SJCRH30 (cell line): Measurements from ENCODE around the gene DNAJB2. TPM values are rescaled to one million over a fixed set of nuclear protein-coding genes. Genes with fewer than 3 reads are reported as not detected.

Source experiments
- DNase-seq, 2 experiments: peaks; one replicate each; pipeline ENCODE4 v3.0.0-alpha.2; 2015 to 2020
- H3K27ac ChIP-seq: fragments of 250-450 bp; sonication (Bioruptor Pico); 2 replicates; pipeline ENCODE4 v1.5.1; 2020; ENCODE audit warnings: mild to moderate bottlenecking, moderate library complexity
- H3K27me3 ChIP-seq: fragments of 250-450 bp; sonication (Bioruptor Pico); 2 replicates; pipeline ENCODE4 v1.5.1; 2020; ENCODE audit warnings: mild to moderate bottlenecking, moderate library complexity
- H3K36me3 ChIP-seq: fragments of 250-450 bp; sonication (Bioruptor Pico); 2 replicates; pipeline ENCODE4 v1.5.1; 2020; ENCODE audit warnings: mild to moderate bottlenecking, moderate library complexity
- H3K4me1 ChIP-seq: fragments of 250-450 bp; sonication (Bioruptor Pico); 2 replicates; pipeline ENCODE4 v1.5.1; 2020; ENCODE audit warnings: mild to moderate bottlenecking, moderate library complexity
- H3K4me3 ChIP-seq: fragments of 250-450 bp; sonication (Bioruptor Pico); 2 replicates; pipeline ENCODE4 v1.5.1; 2020; ENCODE audit warnings: mild to moderate bottlenecking, moderate library complexity
- H3K9me3 ChIP-seq: fragments of 250-450 bp; sonication (Bioruptor Pico); replicated peaks from 2 replicates; pipeline ENCODE4 v1.5.1; 2020; ENCODE audit warnings: mild to moderate bottlenecking, moderate library complexity
- total RNA-seq: library from RNA; depleted of rRNA; stranded (reverse); fragments of >200 nt; shearing (Covaris generic); gene quantifications from 2 replicates; pipeline ENCODE4 v1.2.3, GENCODE V29; 2014

Gene DNAJB2
- total RNA-seq, 1 experiment from 2014 or later, result 19.4 TPM

GRCh38 chr2:219271021-219271420, 8.1 kb upstream of the DNAJB2 start:
- no peak overlapping the region for H3K4me3 ChIP-seq
- H3K27me3 ChIP-seq, result no peaks in the 10 kb centered on the region
- no peak overlapping the region for H3K27ac ChIP-seq
- DNase-seq, result no peak
- H3K36me3 ChIP-seq, result no peaks in the 10 kb centered on the region
- H3K9me3 ChIP-seq, result no peaks in the 10 kb centered on the region
- H3K4me1 ChIP-seq, result no peaks in the 10 kb centered on the region; the same call in none of the 2 replicates

- Histone ChIP-seq H3K4me1 (no peaks in the 10 kb centered on the region; the same call in none of the 2 replicates), H3K27ac (no peak overlapping the region), H3K27me3 (no peaks in the 10 kb centered on the region), H3K36me3 (no peaks in the 10 kb centered on the region), H3K9me3 (no peaks in the 10 kb centered on the region), H3K4me3 (no peak overlapping the region)
- no peak for DNase-seq
These were observed 6.8 kb upstream of the DNAJB2 start for GRCh38 chr2:219272356-219272755.

DNA sequence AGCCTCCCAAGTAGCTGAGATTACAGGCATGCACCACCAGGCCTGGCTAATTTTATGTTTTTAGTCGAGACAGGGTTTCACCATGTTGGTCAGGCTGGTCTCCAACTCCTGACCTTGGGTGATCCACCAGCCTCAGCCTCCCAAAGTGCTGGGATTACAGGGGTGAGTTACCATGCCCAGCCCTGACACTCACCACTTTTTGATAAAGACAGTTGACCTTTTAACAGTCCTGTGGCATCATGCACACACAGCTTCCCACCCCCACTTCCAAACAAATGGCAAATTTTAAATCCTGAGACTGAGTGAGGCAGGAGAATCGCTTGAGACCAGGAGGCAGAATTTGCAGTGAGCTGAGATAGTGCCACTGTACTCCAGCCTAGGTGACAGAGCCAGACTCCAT, 6.2 kb upstream of the DNAJB2 start:
- Histone ChIP-seq H3K4me1 (peaks cover 3% of the 10 kb centered on the region), H3K9me3 (no peaks in the 10 kb centered on the region), H3K27me3 (no peaks in the 10 kb centered on the region), H3K27ac (no peak overlapping the region), H3K4me3 (no peak overlapping the region), H3K36me3 (no peaks in the 10 kb centered on the region)
- no peak for DNase-seq

- H3K4me3 ChIP-seq, result no peak overlapping the region
- no peaks in the 10 kb centered on the region for H3K27me3 ChIP-seq
- no peak for DNase-seq
- no peak overlapping the region for H3K27ac ChIP-seq
- H3K36me3 ChIP-seq, result no peaks in the 10 kb centered on the region
- peaks cover 9% of the 10 kb centered on the region for H3K4me1 ChIP-seq
- H3K9me3 ChIP-seq, result no peaks in the 10 kb centered on the region
These were observed 5.2 kb upstream of the DNAJB2 start for GRCh38 chr2:219273937-219274336.

DNA sequence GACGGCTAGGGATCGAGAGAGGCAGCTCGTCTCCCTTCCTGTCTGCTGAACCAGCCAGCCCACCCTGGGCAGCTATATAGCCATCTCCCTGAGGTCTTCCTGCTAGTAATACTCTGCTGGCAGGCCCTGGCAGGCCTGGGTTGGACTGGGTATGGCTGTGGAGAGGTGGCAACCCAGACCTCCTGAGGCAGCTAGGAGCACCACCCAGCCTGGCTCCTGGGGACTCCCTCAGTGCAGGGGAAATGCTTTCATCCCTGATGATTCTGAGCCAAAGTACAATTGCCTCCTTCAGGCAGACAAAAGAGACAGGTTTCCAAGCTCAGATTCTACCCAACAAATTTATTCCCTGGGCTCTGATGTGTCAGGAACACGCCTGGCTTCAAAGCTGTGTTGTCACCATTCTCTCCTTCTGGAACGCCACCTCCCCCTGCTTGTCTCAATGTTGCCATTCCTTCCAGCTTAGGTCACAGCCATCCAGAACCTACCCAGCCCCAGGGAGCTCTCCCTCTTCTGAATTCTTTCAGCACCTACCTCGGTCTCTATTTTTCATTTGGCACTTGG, 4.7 kb upstream of the DNAJB2 start:
- no peaks in the 10 kb centered on the region for H3K27me3 ChIP-seq
- no peak overlapping the region for H3K4me3 ChIP-seq
- H3K9me3 ChIP-seq, result no peaks in the 10 kb centered on the region
- no peaks in the 10 kb centered on the region for H3K36me3 ChIP-seq
- peak; percentile 18 to 28 for DNase-seq
- peaks cover 9% of the 10 kb centered on the region for H3K4me1 ChIP-seq
- H3K27ac ChIP-seq, result no peak overlapping the region

- peaks cover 15% of the 10 kb centered on the region for H3K4me1 ChIP-seq
- DNase-seq, result peak; percentile 67 to 85
- H3K4me3 ChIP-seq, result peak overlapping the region; percentile 27
- no peaks in the 10 kb centered on the region for H3K27me3 ChIP-seq
- no peaks in the 10 kb centered on the region for H3K9me3 ChIP-seq
- no peak overlapping the region for H3K27ac ChIP-seq
- H3K36me3 ChIP-seq, result no peaks in the 10 kb centered on the region
These were observed 1.2 kb upstream of the DNAJB2 start for GRCh38 chr2:219277703-219278654.

- no peaks in the 10 kb centered on the region for H3K36me3 ChIP-seq
- H3K4me3 ChIP-seq, result peak overlapping the region; percentile 68
- H3K27ac ChIP-seq, result peak overlapping the region; percentile 42; the same call in 1 of the 2 replicates
- H3K27me3 ChIP-seq, result no peaks in the 10 kb centered on the region
- peak in 1 of 2 experiments; percentile 9 for DNase-seq
- no peaks in the 10 kb centered on the region for H3K9me3 ChIP-seq
- peaks cover 15% of the 10 kb centered on the region for H3K4me1 ChIP-seq
These were observed 463 bp upstream of the DNAJB2 start for GRCh38 chr2:219278655-219279150.

DNA sequence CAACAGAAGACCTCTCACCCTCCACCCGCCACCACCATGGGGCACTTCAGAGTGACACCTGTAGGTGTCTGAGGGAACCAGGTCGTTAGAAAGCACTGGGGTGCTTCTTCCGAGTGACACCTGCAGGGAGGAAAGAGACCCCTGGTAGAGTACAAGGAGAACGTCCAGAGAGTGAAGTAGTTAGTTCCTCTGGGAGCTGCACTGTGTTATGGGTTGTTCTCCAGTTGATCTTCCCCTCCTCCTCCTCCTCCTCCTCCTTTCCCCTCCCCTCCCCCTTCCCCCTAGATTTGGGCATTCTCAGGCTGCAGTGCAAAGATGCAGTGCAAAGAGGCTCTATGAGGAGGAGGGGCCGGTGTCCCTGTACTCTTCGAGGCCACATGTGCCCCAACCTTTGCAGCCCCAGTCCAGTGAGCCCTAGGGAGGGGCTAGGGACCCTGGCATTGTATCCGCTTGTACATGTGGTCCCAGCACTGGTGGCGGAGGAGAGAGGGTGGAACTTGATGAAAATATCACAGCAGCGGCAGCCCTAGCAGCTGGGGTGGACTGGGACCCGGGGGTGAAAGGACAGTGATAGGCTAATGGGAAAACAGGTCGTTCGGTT, 850 bp downstream of the DNAJB2 start:
- Histone ChIP-seq H3K4me1 (peaks cover 15% of the 10 kb centered on the region), H3K36me3 (no peaks in the 10 kb centered on the region), H3K9me3 (no peaks in the 10 kb centered on the region), H3K27ac (peak overlapping the region; percentile 42; the same call in 1 of the 2 replicates), H3K4me3 (peak overlapping the region; percentile 68), H3K27me3 (no peaks in the 10 kb centered on the region)
- no peak for DNase-seq

- no peak overlapping the region for H3K27ac ChIP-seq
- DNase-seq, result no peak
- H3K36me3 ChIP-seq, result no peaks in the 10 kb centered on the region
- H3K4me3 ChIP-seq, result no peak overlapping the region
- H3K4me1 ChIP-seq, result peaks cover 15% of the 10 kb centered on the region
- H3K9me3 ChIP-seq, result no peaks in the 10 kb centered on the region
- no peaks in the 10 kb centered on the region for H3K27me3 ChIP-seq
These were observed 1.5 kb downstream of the DNAJB2 start for GRCh38 chr2:219280651-219281050.

GRCh38 chr2:219281588-219281987, 2.4 kb downstream of the DNAJB2 start:
- Histone ChIP-seq H3K27ac (no peak overlapping the region), H3K9me3 (no peaks in the 10 kb centered on the region), H3K4me1 (peaks cover 15% of the 10 kb centered on the region), H3K4me3 (no peak overlapping the region), H3K36me3 (no peaks in the 10 kb centered on the region), H3K27me3 (no peaks in the 10 kb centered on the region)
- DNase-seq, result no peak

DNA sequence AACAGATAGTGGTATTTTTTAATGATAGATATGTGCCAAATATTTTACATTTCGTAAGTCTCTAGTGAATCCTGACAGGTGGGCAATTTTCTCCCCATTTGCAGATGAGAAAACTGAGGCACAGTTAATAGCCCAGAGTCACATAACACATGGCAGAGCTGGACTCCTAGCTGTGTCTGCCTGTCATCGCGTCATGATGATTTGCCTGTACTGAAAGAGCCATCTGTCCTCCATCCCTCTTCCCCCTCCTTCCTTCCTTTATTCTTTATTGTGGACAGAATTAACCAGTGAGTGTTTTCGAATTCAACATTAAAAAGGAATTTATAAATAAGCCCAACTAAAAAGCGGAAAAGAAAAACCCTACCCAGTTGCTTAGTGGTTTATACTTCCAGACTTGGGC, 3.2 kb downstream of the DNAJB2 start:
- Histone ChIP-seq H3K27ac (no peak overlapping the region), H3K36me3 (no peaks in the 10 kb centered on the region), H3K4me3 (no peak overlapping the region), H3K27me3 (no peaks in the 10 kb centered on the region), H3K9me3 (no peaks in the 10 kb centered on the region), H3K4me1 (peaks cover 15% of the 10 kb centered on the region)
- no peak for DNase-seq

DNA sequence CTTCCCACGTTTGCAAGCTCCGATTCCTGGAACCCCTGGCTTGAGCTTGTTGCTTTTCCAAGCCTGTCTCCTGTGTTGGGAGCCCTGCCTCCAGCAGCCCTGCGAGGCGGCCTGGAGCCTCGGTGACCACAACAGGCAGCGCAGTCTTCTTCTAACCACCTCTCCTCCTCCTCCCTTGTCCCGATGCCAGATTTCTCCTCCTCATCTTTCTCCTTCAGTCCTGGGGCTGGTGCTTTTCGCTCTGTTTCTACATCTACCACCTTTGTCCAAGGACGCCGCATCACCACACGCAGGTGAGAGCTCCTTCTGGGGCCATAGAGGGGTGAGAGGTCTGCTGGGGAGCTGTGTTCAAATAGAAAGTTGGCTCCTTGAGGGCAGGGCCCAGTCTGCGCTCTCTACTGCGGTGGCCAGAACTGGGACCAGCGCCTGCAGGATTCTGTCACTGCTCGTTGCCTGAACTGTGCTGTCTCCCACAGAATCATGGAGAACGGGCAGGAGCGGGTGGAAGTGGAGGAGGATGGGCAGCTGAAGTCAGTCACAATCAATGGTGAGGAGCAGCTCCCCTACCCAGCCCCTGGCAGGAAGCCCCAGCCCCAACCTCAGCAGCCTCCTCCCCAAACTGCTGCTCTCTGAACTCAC, 3.9 kb downstream of the DNAJB2 start:
- DNase-seq, result no peak
- Histone ChIP-seq H3K27me3 (no peaks in the 10 kb centered on the region), H3K27ac (no peak overlapping the region), H3K36me3 (no peaks in the 10 kb centered on the region), H3K4me3 (no peak overlapping the region), H3K4me1 (peaks cover 12% of the 10 kb centered on the region), H3K9me3 (no peaks in the 10 kb centered on the region)

- Histone ChIP-seq H3K36me3 (no peaks in the 10 kb centered on the region), H3K4me1 (peaks cover 4% of the 10 kb centered on the region; the same call in 1 of the 2 replicates), H3K27ac (no peak overlapping the region)
These were observed 5.6 kb downstream of the DNAJB2 start for GRCh38 chr2:219284501-219285372.

DNA sequence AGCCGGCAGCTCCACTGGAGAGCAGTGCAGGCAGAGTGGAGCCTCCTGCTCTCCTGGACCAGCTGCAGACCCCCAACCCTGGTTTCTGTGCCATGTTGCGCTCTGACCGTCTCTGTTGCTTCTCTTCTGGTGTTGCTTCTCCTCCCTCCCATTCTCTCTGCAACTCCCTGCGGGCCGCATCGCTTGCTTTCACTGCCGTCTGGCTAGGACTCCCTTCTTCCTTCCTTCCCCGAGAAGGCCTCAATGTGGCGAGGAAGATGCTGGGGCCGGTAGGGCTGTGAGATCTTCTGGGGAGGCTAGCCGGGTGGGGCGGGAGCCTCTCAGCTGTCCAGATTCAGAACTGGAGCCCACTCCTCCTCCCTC, 6.2 kb downstream of the DNAJB2 start:
- no peak for DNase-seq
- H3K4me3 ChIP-seq, result no peak overlapping the region
- H3K36me3 ChIP-seq, result no peaks in the 10 kb centered on the region
- H3K4me1 ChIP-seq, result no peaks in the 10 kb centered on the region
- no peaks in the 10 kb centered on the region for H3K27me3 ChIP-seq
- H3K9me3 ChIP-seq, result no peaks in the 10 kb centered on the region
- H3K27ac ChIP-seq, result no peak overlapping the region

More at GRCh38 chr2:219284501-219285372, 5.6 kb downstream of the DNAJB2 start:
- no peaks in the 10 kb centered on the region for H3K27me3 ChIP-seq
- H3K9me3 ChIP-seq, result no peaks in the 10 kb centered on the region
- no peak for DNase-seq
- no peak overlapping the region for H3K4me3 ChIP-seq
